ENCODE data around the gene CDH12. TPM values are rescaled to one million over a fixed set of nuclear protein-coding genes. Genes with fewer than 3 reads are reported as not detected.

Gene CDH12
- total and polyA plus RNA-seq, 10 donors: 0.32 TPM; not detected in 9

DNA sequence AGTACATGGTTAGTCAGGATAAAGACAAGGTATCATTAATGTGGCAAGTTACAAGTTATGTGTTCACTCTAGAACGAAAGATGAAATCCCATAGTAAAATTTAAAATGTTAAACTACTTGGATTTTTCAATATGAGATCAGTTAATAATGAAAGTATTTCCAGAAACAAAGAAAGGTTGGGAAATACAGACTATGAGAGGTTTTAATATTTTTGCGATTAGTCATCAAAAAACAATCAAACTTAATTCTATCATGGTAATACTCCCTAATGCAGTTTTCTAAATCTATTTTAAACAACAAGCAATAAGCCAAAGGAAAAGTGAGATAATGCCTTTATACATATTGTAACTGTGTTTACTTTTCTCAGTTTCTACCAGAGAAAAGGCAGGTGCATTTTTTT lies 10.6 kb downstream of the CDH12 start:
- Histone ChIP-seq H3K27ac (no peak overlapping the region), H3K4me3 (no peak overlapping the region), H3K9me3 (no peaks in the 10 kb centered on the region), H3K36me3 (no peaks in the 10 kb centered on the region), H3K4me1 (no peaks in the 10 kb centered on the region), H3K27me3 (replicated peaks in 1 of 7) (no peaks in the 10 kb centered on the region)
- TF ChIP-seq CTCF (IDR thresholded peaks at IDR 0.05 in 8 of 11, conservative IDR thresholded peaks at IDR 0.05 in 3 of 11) (no peak), POLR2A (IDR thresholded peaks at IDR 0.05) (no peak)
- intact Hi-C loops (cut with DNase I; ENCODE audit: low total_unique reads): no loop called here
- WGBS, 5 donors: 71 to 81% (median 76%) methylated on average over 2 of the region's 2 CpGs
- no peak for DNase-seq

DNA sequence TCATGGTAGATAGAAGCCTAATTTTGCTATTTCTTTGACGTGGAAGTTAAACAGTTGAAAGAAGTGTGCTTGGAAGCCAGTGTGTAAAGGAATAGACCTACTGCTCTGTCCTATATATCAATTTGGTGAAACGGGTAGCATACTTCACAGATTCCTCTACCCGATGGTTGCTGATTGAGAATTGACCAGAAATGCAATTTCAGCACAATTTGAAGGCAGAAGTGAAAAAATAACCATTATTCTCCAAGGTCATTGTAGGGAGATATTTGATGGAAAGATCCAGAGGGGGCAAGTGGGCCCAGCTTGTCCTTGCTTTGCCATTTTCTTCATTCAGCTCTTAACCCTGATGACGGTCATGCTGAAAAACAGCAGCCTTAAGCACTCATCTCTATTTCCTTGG lies 15.3 kb downstream of the CDH12 start:
- Histone ChIP-seq H3K4me3 (no peak overlapping the region), H3K36me3 (no peaks in the 10 kb centered on the region), H3K9me3 (peaks cover 0 to 3% (median 0%) of the 10 kb centered on the region in 8 donors), H3K4me1 (no peaks in the 10 kb centered on the region), H3K27me3 (replicated peaks in 1 of 7) (no peaks in the 10 kb centered on the region), H3K27ac (no peak overlapping the region)
- TF ChIP-seq CTCF (IDR thresholded peaks at IDR 0.05 in 8 of 11, conservative IDR thresholded peaks at IDR 0.05 in 3 of 11) (no peak), POLR2A (IDR thresholded peaks at IDR 0.05) (no peak), POLR2AphosphoS5 (IDR thresholded peaks at IDR 0.05) (no peak)
- intact Hi-C loops (cut with DNase I; ENCODE audit: low total_unique reads): no loop called here
- WGBS, 5 donors: 80 to 92% (median 81%) methylated on average over 4 of the region's 4 CpGs
- DNase-seq: no peak

GRCh38 chr5:22835686-22836085 lies 17.5 kb downstream of the CDH12 start:
- Histone ChIP-seq H3K4me1 (no peaks in the 10 kb centered on the region), H3K9me3 (peaks cover 0 to 3% (median 0%) of the 10 kb centered on the region in 8 donors), H3K27ac (no peak overlapping the region), H3K4me3 (no peak overlapping the region), H3K36me3 (no peaks in the 10 kb centered on the region), H3K27me3 (replicated peaks in 1 of 7) (no peaks in the 10 kb centered on the region)
- TF ChIP-seq CTCF (IDR thresholded peaks at IDR 0.05 in 8 of 11, conservative IDR thresholded peaks at IDR 0.05 in 3 of 11) (no peak), POLR2A (IDR thresholded peaks at IDR 0.05) (no peak), POLR2AphosphoS5 (IDR thresholded peaks at IDR 0.05) (no peak)
- 76 to 82% (median 82%) methylated on average over 1 of the region's 1 CpG for WGBS, 5 donors
- intact Hi-C loops (cut with DNase I; ENCODE audit: low total_unique reads): no loop called here
- no peak for DNase-seq

DNA sequence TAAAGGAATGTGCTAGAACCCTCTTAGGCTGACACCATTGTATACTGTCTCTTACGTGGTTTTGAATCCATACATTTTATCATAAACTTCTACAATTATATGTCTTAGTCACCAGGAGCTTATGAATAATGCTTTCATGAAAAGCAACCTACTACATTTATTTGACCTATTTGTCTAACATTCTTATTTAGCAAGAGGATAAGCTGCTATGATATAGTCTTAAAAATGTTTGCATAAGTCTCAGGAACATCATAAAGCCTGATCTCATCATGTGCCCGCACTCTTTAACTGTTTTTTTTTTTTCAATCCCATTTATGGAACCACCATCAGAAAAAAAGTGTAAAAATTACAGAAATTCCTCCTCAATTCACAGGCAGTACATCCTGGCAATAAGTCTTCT lies 59.7 kb downstream of the CDH12 start:
- Histone ChIP-seq H3K36me3 (no peaks in the 10 kb centered on the region), H3K4me3 (no peak overlapping the region), H3K9me3 (no peaks in the 10 kb centered on the region), H3K4me1 (no peaks in the 10 kb centered on the region), H3K27ac (no peak overlapping the region), H3K27me3 (replicated peaks in 1 of 7) (no peaks in the 10 kb centered on the region)
- no peak for TF ChIP-seq CTCF (IDR thresholded peaks at IDR 0.05 in 8 of 11, conservative IDR thresholded peaks at IDR 0.05 in 3 of 11)
- no peak for TF ChIP-seq POLR2AphosphoS5 (IDR thresholded peaks at IDR 0.05)
- no peak for TF ChIP-seq POLR2A (IDR thresholded peaks at IDR 0.05)
- DNase-seq: no peak
- intact Hi-C loops (cut with DNase I; ENCODE audit: low total_unique reads): no loop called here
- 62 to 91% (median 76%) methylated on average over 2 of the region's 2 CpGs for WGBS, 5 donors
